ENCODE measurements around the gene SLC2A9.

Gene SLC2A9

GRCh38 chr4:10023806-10024205 lies 2.5 kb upstream of the SLC2A9 start:
- H3K4me1 ChIP-seq (ENCODE audit: insufficient read depth, insufficient read length), result peaks cover 9% of the 10 kb centered on the region
- TF ChIP-seq ZNF274 (IDR thresholded peaks at IDR 0.05; ENCODE audit: low read depth, low read length) (no peak), SUZ12 (IDR thresholded peaks at IDR 0.05; ENCODE audit: extremely low read depth, insufficient read depth, insufficient read length) (no peak), YY1 (IDR thresholded peaks at IDR 0.05; ENCODE audit: insufficient read depth, insufficient read length) (no peak)
- H3K27me3 ChIP-seq (ENCODE audit: insufficient read depth, insufficient read length), result peaks cover 34% of the 10 kb centered on the region
- H3K4me3 ChIP-seq (ENCODE audit: insufficient read length, low read depth), result no peak overlapping the region
- H3K9ac ChIP-seq (ENCODE audit: insufficient read length, low read depth), result no peak overlapping the region
- H3K9me3 ChIP-seq (ENCODE audit: insufficient read depth, low read length), result no peaks in the 10 kb centered on the region
- H3K36me3 ChIP-seq (ENCODE audit: insufficient read depth, insufficient read length, low read length), result no peaks in the 10 kb centered on the region
- no peak for DNase-seq (ENCODE audit: low read depth, low spot score)

GRCh38 chr4:10023050-10023419 lies 1.7 kb upstream of the SLC2A9 start:
- TF ChIP-seq ZNF274 (IDR thresholded peaks at IDR 0.05; ENCODE audit: low read depth, low read length) (no peak), SUZ12 (IDR thresholded peaks at IDR 0.05; ENCODE audit: extremely low read depth, insufficient read depth, insufficient read length) (no peak), YY1 (IDR thresholded peaks at IDR 0.05; ENCODE audit: insufficient read depth, insufficient read length) (no peak)
- no peak overlapping the region for H3K9ac ChIP-seq (ENCODE audit: insufficient read length, low read depth)
- DNase-seq (ENCODE audit: low read depth, low spot score), result no peak
- H3K36me3 ChIP-seq (ENCODE audit: insufficient read depth, insufficient read length, low read length), result no peaks in the 10 kb centered on the region
- H3K4me1 ChIP-seq (ENCODE audit: insufficient read depth, insufficient read length), result peaks cover 6% of the 10 kb centered on the region
- peaks cover 34% of the 10 kb centered on the region for H3K27me3 ChIP-seq (ENCODE audit: insufficient read depth, insufficient read length)
- no peaks in the 10 kb centered on the region for H3K9me3 ChIP-seq (ENCODE audit: insufficient read depth, low read length)
- no peak overlapping the region for H3K4me3 ChIP-seq (ENCODE audit: insufficient read length, low read depth)

GRCh38 chr4:10022346-10023049 lies 1.2 kb upstream of the SLC2A9 start:
- no peaks in the 10 kb centered on the region for H3K36me3 ChIP-seq (ENCODE audit: insufficient read depth, insufficient read length, low read length)
- H3K9me3 ChIP-seq (ENCODE audit: insufficient read depth, low read length), result no peaks in the 10 kb centered on the region
- H3K4me1 ChIP-seq (ENCODE audit: insufficient read depth, insufficient read length), result peaks cover 6% of the 10 kb centered on the region
- H3K27me3 ChIP-seq (ENCODE audit: insufficient read depth, insufficient read length), result peaks cover 34% of the 10 kb centered on the region
- no peak for TF ChIP-seq SUZ12 (IDR thresholded peaks at IDR 0.05; ENCODE audit: extremely low read depth, insufficient read depth, insufficient read length)
- TF ChIP-seq YY1 (IDR thresholded peaks at IDR 0.05; ENCODE audit: insufficient read depth, insufficient read length), result no peak
- no peak for TF ChIP-seq ZNF274 (IDR thresholded peaks at IDR 0.05; ENCODE audit: low read depth, low read length)
- DNase-seq (ENCODE audit: low read depth, low spot score), result no peak
- no peak overlapping the region for H3K9ac ChIP-seq (ENCODE audit: insufficient read length, low read depth)
- H3K4me3 ChIP-seq (ENCODE audit: insufficient read length, low read depth), result no peak overlapping the region

- Histone ChIP-seq H3K9me3 (ENCODE audit: insufficient read depth, low read length) (no peaks in the 10 kb centered on the region), H3K4me1 (ENCODE audit: insufficient read depth, insufficient read length) (peaks cover 6% of the 10 kb centered on the region), H3K36me3 (ENCODE audit: insufficient read depth, insufficient read length, low read length) (no peaks in the 10 kb centered on the region), H3K27me3 (ENCODE audit: insufficient read depth, insufficient read length) (peaks cover 34% of the 10 kb centered on the region), H3K9ac (ENCODE audit: insufficient read length, low read depth) (no peak overlapping the region), H3K4me3 (ENCODE audit: insufficient read length, low read depth) (no peak overlapping the region)
- no peak for TF ChIP-seq YY1 (IDR thresholded peaks at IDR 0.05; ENCODE audit: insufficient read depth, insufficient read length)
- no peak for TF ChIP-seq ZNF274 (IDR thresholded peaks at IDR 0.05; ENCODE audit: low read depth, low read length)
- no peak for TF ChIP-seq SUZ12 (IDR thresholded peaks at IDR 0.05; ENCODE audit: extremely low read depth, insufficient read depth, insufficient read length)
- DNase-seq (ENCODE audit: low read depth, low spot score), result no peak
Measured at GRCh38 chr4:10021653-10022023, 341 bp upstream of the SLC2A9 start.

- Histone ChIP-seq H3K36me3 (ENCODE audit: insufficient read depth, insufficient read length, low read length) (no peaks in the 10 kb centered on the region), H3K9ac (ENCODE audit: insufficient read length, low read depth) (no peak overlapping the region), H3K27me3 (ENCODE audit: insufficient read depth, insufficient read length) (peaks cover 28% of the 10 kb centered on the region), H3K4me3 (ENCODE audit: insufficient read length, low read depth) (no peak overlapping the region), H3K9me3 (ENCODE audit: insufficient read depth, low read length) (no peaks in the 10 kb centered on the region), H3K4me1 (ENCODE audit: insufficient read depth, insufficient read length) (peaks cover 6% of the 10 kb centered on the region)
- TF ChIP-seq SUZ12 (IDR thresholded peaks at IDR 0.05; ENCODE audit: extremely low read depth, insufficient read depth, insufficient read length) (no peak), ZNF274 (IDR thresholded peaks at IDR 0.05; ENCODE audit: low read depth, low read length) (no peak), YY1 (IDR thresholded peaks at IDR 0.05; ENCODE audit: insufficient read depth, insufficient read length) (no peak)
- DNase-seq (ENCODE audit: low read depth, low spot score), result no peak
Measured at GRCh38 chr4:10020106-10020505, 1.2 kb downstream of the SLC2A9 start.

GRCh38 chr4:10019521-10020051 lies 1.7 kb downstream of the SLC2A9 start:
- no peak for TF ChIP-seq SUZ12 (IDR thresholded peaks at IDR 0.05; ENCODE audit: extremely low read depth, insufficient read depth, insufficient read length)
- no peak for TF ChIP-seq YY1 (IDR thresholded peaks at IDR 0.05; ENCODE audit: insufficient read depth, insufficient read length)
- no peak for TF ChIP-seq ZNF274 (IDR thresholded peaks at IDR 0.05; ENCODE audit: low read depth, low read length)
- Histone ChIP-seq H3K36me3 (ENCODE audit: insufficient read depth, insufficient read length, low read length) (no peaks in the 10 kb centered on the region), H3K4me3 (ENCODE audit: insufficient read length, low read depth) (peak overlapping the region; percentile 38), H3K9me3 (ENCODE audit: insufficient read depth, low read length) (no peaks in the 10 kb centered on the region), H3K4me1 (ENCODE audit: insufficient read depth, insufficient read length) (peaks cover 6% of the 10 kb centered on the region), H3K9ac (ENCODE audit: insufficient read length, low read depth) (peak overlapping the region; percentile 74), H3K27me3 (ENCODE audit: insufficient read depth, insufficient read length) (peaks cover 24% of the 10 kb centered on the region)
- DNase-seq (ENCODE audit: low read depth, low spot score), result no peak

GRCh38 chr4:10018818-10019461 lies 2.4 kb downstream of the SLC2A9 start:
- H3K27me3 ChIP-seq (ENCODE audit: insufficient read depth, insufficient read length), result peaks cover 20% of the 10 kb centered on the region
- peak; percentile 84 for DNase-seq (ENCODE audit: low read depth, low spot score)
- H3K4me3 ChIP-seq (ENCODE audit: insufficient read length, low read depth), result peak overlapping the region; percentile 38
- no peak for TF ChIP-seq SUZ12 (IDR thresholded peaks at IDR 0.05; ENCODE audit: extremely low read depth, insufficient read depth, insufficient read length)
- no peak for TF ChIP-seq YY1 (IDR thresholded peaks at IDR 0.05; ENCODE audit: insufficient read depth, insufficient read length)
- no peak for TF ChIP-seq ZNF274 (IDR thresholded peaks at IDR 0.05; ENCODE audit: low read depth, low read length)
- peak overlapping the region; percentile 74 for H3K9ac ChIP-seq (ENCODE audit: insufficient read length, low read depth)
- H3K36me3 ChIP-seq (ENCODE audit: insufficient read depth, insufficient read length, low read length), result no peaks in the 10 kb centered on the region
- H3K9me3 ChIP-seq (ENCODE audit: insufficient read depth, low read length), result no peaks in the 10 kb centered on the region
- H3K4me1 ChIP-seq (ENCODE audit: insufficient read depth, insufficient read length), result peaks cover 6% of the 10 kb centered on the region

Data from NT2/D1 (cell line).